ENCODE results near the gene ASH1L.
"Not testable (repeated sequence)": the region's sequence is repeated elsewhere in the genome, so short reads cannot be mapped to it uniquely, and the experiment has no call there.

The ASH1L gene

DNA sequence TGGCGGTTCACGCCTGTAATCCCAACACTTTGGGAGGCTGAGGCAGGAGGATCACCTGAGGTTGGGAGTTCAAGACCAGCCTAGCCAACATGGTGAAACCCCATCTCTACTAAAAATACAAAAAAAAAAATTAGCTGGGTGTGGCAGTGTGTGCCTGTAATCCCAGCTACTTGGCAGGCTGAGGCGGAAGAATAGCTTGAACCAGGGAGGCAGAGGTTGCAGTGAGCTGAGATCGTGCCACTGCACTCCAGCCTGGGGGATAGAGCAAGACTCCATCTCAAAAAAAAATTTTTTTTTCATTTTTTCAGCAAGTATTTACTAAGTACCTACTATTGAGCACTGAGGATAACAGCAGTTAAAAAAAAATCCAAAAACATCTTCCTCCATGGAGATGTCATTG is 69.0 kb downstream of the ASH1L start:
- not testable (repeated sequence) for DNase-seq (ENCODE audit: low spot score)

- DNase-seq (ENCODE audit: low spot score): not testable (repeated sequence)
Measured at GRCh38 chr1:155488419-155488818, 74.2 kb downstream of the ASH1L start.

GRCh38 chr1:155487541-155487940 is 75.1 kb downstream of the ASH1L start:
- DNase-seq (ENCODE audit: low spot score): no peak

DNA sequence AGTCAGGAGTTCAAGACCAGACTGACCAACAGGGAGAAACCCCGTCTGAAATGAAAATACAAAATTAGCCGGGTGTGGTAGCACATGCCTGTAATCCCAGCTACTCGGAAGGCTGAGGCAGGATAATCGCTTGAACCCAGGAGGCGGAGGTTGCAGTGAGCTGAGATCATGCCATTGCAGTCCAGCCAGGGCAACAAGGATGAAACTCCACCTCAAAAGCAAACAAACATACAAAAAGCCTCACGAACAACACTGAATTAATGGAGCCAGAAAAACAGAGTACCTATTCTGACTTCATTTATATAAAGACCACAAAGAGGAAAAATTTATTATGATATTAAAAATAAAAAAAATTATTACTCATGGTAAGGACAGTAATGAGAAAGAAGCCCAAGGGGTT is 75.7 kb downstream of the ASH1L start:
- not testable (repeated sequence) for DNase-seq (ENCODE audit: low spot score)

- DNase-seq (ENCODE audit: low spot score): no peak
Measured at GRCh38 chr1:155485945-155486344, 76.7 kb downstream of the ASH1L start.

DNA sequence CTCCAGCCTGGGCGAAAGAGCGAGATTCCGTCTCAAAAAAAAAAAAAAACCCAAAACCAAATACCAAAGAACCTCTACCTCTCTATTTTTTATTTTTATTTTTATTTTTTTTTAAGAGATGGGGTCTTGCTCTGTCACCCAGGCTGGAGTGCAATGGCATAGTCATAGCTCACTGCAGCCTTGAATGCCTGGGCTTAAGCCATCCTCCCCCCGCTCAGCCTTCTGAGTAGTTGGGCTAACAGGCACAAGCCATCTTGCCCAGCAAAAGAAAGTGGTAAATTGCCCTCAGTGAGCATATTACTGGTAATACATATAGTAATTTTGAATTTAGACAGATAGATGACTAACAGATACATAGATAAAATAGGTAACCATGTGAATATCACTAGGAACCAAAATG is 77.4 kb downstream of the ASH1L start:
- no peak for DNase-seq (ENCODE audit: low spot score)

DNA sequence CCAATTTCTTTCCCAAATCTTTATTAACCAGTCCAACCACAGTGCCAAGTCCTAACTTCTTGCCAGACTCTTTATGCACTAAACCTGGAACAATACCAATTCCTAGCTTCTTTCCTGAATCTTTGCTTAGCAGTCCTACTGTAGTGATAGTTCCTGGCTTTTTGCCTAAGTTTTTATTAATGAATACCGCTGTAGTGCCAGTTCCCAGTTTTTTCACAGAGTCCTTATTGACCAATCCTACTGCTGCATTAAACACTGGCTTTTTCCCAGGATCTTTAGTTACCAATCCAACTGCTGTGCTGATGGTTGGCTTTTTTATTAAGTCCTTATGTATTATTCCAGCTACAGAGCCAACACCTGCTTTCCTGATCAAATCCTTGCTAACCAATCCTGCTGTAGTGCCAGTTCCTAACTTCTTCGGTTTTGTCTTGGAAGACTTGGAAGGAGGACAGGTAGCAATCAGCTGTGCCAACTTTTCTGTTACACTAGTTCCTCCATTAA is 80.8 kb downstream of the ASH1L start:
- DNase-seq (ENCODE audit: low spot score): no peak

GRCh38 chr1:155479205-155479604 is 83.4 kb downstream of the ASH1L start:
- no peak for DNase-seq (ENCODE audit: low spot score)

- DNase-seq (ENCODE audit: low spot score): no peak
Measured at GRCh38 chr1:155478270-155478852, 84.2 kb downstream of the ASH1L start.

GRCh38 chr1:155474146-155474545 is 88.5 kb downstream of the ASH1L start:
- no peak for DNase-seq (ENCODE audit: low spot score)

- DNase-seq (ENCODE audit: low spot score): no peak
Measured at GRCh38 chr1:155473151-155473821, 89.3 kb downstream of the ASH1L start.

DNA sequence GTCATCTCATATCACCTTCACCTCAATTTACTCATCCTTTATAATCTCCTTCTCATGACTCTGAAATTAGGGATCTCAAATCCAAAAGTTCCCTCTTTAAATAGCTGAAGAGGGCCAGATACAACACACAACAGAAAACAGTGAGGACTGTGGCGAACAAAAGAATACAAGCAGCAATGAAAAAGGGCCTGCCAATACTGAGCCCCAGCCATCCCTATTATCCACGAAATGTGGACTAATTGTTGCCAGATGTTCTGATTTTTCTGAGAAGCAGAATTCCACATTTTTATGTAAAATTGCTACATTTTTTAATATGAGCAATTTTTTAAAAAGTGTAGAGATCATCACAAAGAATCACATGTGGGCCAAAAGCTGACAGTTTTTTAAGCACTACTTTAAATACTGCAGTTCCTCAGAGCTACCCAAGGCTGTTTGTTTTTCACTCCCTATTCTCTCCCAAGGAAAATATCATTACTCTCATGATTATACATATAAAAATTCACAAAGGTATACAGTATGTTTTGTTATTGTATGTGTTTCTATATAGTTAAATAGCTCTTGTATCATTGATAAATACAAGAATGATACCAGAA is 90.0 kb downstream of the ASH1L start:
- no peak for DNase-seq (ENCODE audit: low spot score)

DNA sequence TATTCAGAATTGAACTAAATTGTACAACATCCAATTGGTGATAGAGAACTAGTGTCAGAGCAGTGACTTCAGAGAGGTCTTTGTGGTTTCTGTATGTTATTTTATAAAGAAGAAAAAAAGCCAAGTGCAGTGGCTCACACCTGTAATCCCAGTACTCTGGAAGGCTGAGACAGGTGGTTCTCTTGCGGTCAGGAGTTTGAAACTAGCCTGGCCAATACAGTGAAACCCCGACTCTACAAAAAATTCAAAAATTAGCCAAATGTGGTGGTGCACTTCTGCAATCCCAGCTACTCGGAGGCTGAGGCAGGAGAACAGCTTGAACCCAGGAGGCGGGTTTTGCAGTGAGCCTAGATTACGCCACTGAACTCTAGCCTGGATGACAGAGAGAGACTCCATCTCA is 90.7 kb downstream of the ASH1L start:
- no peak for DNase-seq (ENCODE audit: low spot score)

DNA sequence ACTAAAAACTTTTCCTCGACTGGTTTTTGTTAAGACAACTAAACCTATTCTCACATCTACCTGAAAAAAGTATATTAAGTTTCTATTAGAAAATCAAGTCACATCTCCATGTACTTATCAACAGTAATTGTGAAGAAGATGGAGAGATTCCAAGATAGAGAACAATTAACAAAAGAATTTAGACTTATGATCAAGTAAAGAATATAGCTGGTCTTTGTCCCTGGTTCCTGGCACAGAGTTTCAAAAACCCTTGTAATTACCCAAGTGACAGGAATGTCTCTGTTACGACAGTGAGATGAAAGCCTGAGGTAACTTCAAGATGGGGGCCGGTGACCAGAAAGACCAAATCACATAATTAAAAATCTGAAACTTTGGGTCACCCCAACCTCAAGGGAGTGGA is 91.6 kb downstream of the ASH1L start:
- no peak for DNase-seq (ENCODE audit: low spot score)

DNA sequence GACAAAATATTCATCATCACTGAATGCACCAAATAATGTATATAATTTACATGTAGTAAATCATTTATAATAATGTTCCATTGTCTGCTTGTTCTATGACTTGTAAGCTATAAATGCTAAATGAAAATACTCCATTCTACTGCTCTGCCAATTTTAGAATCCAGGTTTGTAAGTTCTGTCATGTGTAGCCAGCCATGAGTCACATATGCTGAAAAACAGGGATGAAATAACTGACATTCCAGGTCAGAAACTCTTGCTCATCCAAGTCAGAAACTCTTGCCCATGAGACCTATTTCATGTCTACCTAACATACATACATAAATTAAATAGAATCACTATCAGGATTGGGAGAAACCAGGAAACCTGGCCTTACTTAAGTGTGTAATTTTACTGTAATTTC is 95.6 kb downstream of the ASH1L start:
- peak; percentile 22 for DNase-seq (ENCODE audit: low spot score)

GRCh38 chr1:155466617-155466972 is 96.0 kb downstream of the ASH1L start:
- DNase-seq (ENCODE audit: low spot score): no peak

DNA sequence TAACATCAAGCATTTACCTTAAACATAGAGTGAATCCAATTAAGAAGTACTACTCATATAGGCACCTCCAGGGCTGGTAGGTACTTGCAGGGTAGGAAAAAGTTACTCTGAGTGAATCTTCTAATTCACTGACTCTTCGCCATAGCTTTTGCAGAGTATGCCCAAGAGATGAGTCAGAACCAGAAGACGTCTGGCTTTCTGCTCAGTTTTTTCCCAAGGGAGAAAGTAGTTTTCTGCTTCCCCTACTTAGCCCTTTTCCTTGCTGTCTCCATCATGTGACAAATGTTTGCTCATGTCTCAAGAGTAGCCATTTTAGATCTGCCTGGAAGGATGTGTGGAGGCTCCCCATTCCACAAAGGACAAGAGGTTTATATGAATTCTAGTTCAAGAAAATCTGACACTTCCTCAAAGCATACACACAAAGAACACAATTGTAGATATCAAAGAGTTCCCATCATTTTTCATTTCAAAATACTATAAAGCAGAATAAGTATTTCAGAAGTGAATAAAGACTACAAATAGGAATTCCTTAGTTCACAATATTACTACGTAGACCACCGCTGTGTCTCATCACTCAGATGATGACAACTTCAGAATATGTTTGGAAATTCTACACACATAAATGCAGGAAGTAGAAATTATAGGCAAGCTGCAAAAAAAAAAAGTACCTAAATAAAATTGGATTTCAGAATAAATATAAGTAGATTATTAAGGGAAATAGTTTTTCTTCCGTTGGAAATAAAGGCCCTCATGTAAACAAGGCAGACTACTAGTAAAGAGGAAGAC is 98.5 kb downstream of the ASH1L start:
- no peak for DNase-seq (ENCODE audit: low spot score)

DNA sequence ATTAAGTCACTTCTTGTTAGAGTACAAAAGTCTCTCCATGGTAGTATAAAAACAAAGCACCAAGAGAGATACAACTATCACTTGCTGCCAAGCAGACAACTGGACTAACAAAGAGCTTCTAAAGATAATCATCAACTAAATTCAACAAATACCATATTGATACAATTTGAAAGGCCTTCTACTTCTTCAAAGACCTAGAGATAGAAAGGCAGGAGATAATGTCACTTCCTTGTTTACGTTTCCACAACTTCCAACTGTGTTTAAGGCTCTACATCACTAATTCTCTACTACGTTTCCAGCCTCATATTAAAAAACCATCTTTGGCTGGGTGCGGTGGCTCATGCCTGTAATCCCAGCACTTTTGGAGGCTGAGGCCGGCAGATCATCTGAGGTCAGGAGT is 104.5 kb downstream of the ASH1L start:
- no peak for DNase-seq (ENCODE audit: low spot score)

- no peak for DNase-seq (ENCODE audit: low spot score)
Measured at GRCh38 chr1:155457266-155457665, 105.3 kb downstream of the ASH1L start.

DNA sequence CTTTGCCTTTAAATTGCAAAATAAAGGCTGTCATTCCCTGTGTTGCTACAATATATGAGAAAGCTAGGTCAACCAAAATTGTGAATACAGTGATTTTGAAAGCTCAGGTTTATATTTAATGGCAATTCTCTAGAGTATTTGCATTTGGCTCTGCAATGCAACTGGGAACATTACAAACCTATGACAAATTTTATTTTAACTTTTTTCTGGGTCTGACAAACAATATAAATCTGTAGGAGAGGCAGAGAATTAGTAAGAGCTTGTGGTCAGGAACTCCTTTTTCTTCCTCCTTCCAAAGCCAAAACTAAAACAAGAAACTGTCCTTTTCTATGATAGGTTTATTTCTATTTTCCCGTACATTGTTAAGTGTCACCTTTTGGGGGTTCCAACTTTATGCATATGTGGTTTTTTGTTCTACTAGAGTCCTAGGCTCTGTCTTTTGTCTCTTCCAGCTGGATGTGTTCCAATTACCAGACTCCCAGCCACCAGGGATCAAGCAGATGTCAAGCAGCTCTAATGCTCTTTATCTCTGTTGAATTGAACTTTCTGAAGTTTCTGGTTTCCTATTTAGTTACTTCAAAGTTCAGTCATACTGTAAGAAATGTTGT is 106.9 kb downstream of the ASH1L start:
- DNase-seq (ENCODE audit: low spot score): no peak

GRCh38 chr1:155454096-155454495 is 108.5 kb downstream of the ASH1L start:
- DNase-seq (ENCODE audit: low spot score): no peak

GRCh38 chr1:155453141-155453540 is 109.5 kb downstream of the ASH1L start:
- DNase-seq (ENCODE audit: low spot score): no peak
